Measurements from ENCODE around the gene LGALS9C. TPM values are rescaled to one million over a fixed set of nuclear protein-coding genes. Genes with fewer than 3 reads are reported as not detected.
"Not testable (repeated sequence)": the region's sequence is repeated elsewhere in the genome, so short reads cannot be mapped to it uniquely, and the experiment has no call there.

Gene LGALS9C
- total RNA-seq, 2 experiments from 2014 or later: not detected

GRCh38 chr17:18507729-18508128, 31.1 kb downstream of the LGALS9C start:
- intact Hi-C loops (cut with DNase I, micrococcal nuclease); H3K9me3 Mint-ChIP-seq (ENCODE audit: low read depth); ATAC-seq; H3K4me1 Mint-ChIP-seq; CTCF ChIA-PET; H3K27ac Mint-ChIP-seq; DNase-seq; H3K36me3 Mint-ChIP-seq (ENCODE audit: low read depth); H3K4me3 Mint-ChIP-seq; POLR2A ChIA-PET; H3K27me3 Mint-ChIP-seq: not testable (repeated sequence)

- H3K36me3 Mint-ChIP-seq (ENCODE audit: low read depth); H3K9me3 Mint-ChIP-seq (ENCODE audit: low read depth); H3K27ac Mint-ChIP-seq; ATAC-seq; DNase-seq; intact Hi-C loops (cut with DNase I, micrococcal nuclease); CTCF ChIA-PET; H3K27me3 Mint-ChIP-seq; H3K4me3 Mint-ChIP-seq; POLR2A ChIA-PET; H3K4me1 Mint-ChIP-seq: not testable (repeated sequence)
Observed at GRCh38 chr17:18508667-18509066, 32.1 kb downstream of the LGALS9C start.

DNA sequence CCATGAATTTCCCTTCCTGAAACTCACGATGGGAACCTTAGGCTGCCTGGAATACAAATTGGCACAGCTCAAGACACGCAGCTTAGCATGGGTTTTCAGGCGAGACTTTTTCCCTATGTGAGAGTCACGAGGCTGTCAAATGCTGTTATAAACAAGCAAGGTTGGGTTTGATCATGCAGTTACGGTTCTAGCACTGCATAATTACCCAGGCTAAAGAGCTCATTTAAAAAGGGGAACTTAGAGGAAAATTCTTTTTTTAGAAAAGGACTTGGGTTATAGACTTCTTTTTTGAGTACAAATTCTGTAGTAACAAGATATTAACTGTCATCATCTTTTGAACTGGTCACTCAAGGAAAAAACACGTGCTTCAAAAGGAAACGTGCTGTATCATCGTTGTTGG, 44.5 kb downstream of the LGALS9C start:
- POLR2A ChIA-PET; H3K36me3 Mint-ChIP-seq (ENCODE audit: low read depth); H3K27ac Mint-ChIP-seq; ATAC-seq; H3K27me3 Mint-ChIP-seq; intact Hi-C loops (cut with DNase I, micrococcal nuclease); H3K9me3 Mint-ChIP-seq (ENCODE audit: low read depth); H3K4me1 Mint-ChIP-seq; DNase-seq; H3K4me3 Mint-ChIP-seq: not testable (repeated sequence)
- CTCF ChIA-PET: interaction anchor here (0.7 kb wide), 1 partner anchor 466 kb away, joined by 3 read pairs; no protein-coding TSS in a partner anchor

DNA sequence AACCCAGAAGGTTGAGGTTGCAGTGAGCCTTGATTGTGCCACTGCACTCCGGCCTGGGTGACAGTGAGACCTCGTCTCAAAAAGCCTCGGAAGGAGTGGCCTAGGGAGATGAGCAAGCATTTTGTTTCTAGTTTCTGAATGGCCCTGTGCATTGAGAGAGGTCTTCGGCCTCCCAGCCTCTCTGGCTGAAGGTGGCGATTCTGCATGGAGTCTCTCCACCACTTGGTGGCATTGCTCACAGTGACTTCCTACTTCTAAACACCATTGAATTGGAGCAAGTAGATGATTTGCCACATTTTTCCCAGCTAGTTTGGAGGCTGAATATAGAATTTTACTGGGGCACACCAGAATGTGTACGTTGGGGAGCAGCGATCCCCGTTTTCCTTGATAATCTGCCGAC, 48.4 kb downstream of the LGALS9C start:
- CTCF ChIA-PET; POLR2A ChIA-PET; intact Hi-C loops (cut with DNase I, micrococcal nuclease); H3K4me1 Mint-ChIP-seq; H3K9me3 Mint-ChIP-seq (ENCODE audit: low read depth); H3K36me3 Mint-ChIP-seq (ENCODE audit: low read depth); H3K4me3 Mint-ChIP-seq; H3K27ac Mint-ChIP-seq; DNase-seq; ATAC-seq; H3K27me3 Mint-ChIP-seq: not testable (repeated sequence)

DNA sequence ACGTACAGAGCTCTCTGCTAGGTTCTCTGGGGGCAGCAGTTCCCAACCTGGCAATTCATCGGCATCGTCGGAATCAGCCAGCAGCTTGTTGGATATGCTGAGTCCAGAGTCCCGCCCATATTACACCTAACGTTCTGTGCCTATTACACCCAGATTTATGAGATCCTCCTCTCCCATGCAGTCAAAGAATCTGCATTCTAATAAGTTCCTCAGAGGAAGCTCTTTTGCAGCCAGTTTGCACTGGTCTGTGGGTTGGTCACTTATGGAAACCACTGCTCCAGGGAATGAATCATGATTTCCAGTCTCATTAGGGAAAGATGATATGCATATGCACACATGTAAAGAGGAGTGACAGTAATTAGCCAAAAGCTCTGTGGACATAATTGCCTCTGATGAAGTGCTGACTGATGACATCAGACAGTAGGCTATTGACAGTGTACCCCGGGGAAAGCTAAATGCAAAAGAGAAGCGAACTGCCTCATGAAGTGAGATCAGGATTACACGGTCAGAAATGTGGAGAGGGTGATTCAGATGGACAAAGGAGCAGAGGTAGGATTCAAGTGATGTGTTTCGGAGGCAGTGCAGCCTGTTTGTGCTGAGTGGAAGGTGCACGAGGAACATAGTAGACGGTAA, 49.7 kb downstream of the LGALS9C start:
- H3K4me1 Mint-ChIP-seq; DNase-seq; POLR2A ChIA-PET; H3K27me3 Mint-ChIP-seq; H3K27ac Mint-ChIP-seq; CTCF ChIA-PET; H3K4me3 Mint-ChIP-seq; H3K36me3 Mint-ChIP-seq (ENCODE audit: low read depth); intact Hi-C loops (cut with DNase I, micrococcal nuclease); ATAC-seq; H3K9me3 Mint-ChIP-seq (ENCODE audit: low read depth): not testable (repeated sequence)

DNA sequence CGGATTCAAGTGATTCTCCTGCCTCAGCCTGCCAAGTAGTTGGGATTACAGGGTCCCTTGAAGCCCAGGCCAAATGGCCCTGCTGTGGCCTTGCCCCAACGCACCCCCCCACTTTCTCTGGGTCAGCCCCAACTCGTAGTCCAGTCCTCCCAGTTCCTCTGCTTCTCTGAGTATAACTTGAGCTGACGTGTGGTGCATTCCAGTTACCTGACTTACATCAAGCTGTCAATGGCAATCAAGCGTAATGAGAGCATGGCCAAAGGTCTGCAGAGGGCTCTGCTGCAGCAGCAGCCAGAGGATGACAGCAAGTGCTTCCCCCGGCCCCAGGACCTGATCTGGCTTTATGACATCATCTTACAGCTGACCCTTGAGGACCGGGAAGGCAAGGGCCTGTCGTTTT, 50.8 kb downstream of the LGALS9C start:
- DNase-seq; H3K27me3 Mint-ChIP-seq; ATAC-seq; H3K9me3 Mint-ChIP-seq (ENCODE audit: low read depth); H3K4me1 Mint-ChIP-seq; CTCF ChIA-PET; H3K4me3 Mint-ChIP-seq; POLR2A ChIA-PET; intact Hi-C loops (cut with DNase I, micrococcal nuclease); H3K36me3 Mint-ChIP-seq (ENCODE audit: low read depth); H3K27ac Mint-ChIP-seq: not testable (repeated sequence)

- H3K9me3 Mint-ChIP-seq (ENCODE audit: low read depth); POLR2A ChIA-PET; ATAC-seq; H3K36me3 Mint-ChIP-seq (ENCODE audit: low read depth); intact Hi-C loops (cut with DNase I, micrococcal nuclease); H3K27ac Mint-ChIP-seq; CTCF ChIA-PET; H3K27me3 Mint-ChIP-seq; H3K4me1 Mint-ChIP-seq; H3K4me3 Mint-ChIP-seq; DNase-seq: not testable (repeated sequence)
Observed at GRCh38 chr17:18528435-18528834, 51.8 kb downstream of the LGALS9C start.

DNA sequence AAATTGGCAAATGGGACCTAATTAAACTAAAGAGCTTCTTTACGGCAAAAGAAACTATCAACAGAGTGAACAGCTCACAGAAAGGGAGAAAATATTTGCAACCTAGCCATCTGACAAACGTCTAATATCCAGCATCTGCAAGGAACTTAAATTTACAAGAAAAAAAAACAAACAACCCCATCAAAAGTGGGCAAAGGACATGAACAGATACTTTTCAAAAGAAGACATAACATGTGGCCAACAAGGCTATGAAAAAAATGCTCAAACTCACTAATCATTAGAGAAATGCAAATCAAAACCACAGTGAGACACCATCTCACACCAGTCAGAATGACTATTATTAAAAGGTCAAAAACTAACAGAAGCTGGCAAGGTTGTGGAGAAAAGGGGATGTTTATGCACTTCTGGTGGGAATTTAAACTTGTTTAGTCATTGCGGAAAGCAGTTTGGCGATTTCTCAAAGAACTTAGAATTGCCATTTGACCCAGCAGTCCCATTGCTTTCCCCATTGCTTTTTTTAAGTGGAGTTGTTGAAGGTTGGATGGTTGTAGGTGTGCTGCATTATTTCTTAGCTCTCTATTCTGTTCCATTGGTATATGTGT, 52.4 kb downstream of the LGALS9C start:
- DNase-seq; intact Hi-C loops (cut with DNase I, micrococcal nuclease); CTCF ChIA-PET: not testable (repeated sequence)

GRCh38 chr17:18530405-18530804, 53.8 kb downstream of the LGALS9C start:
- H3K9me3 Mint-ChIP-seq (ENCODE audit: low read depth); H3K4me3 Mint-ChIP-seq; CTCF ChIA-PET; intact Hi-C loops (cut with DNase I, micrococcal nuclease); H3K27me3 Mint-ChIP-seq; POLR2A ChIA-PET; ATAC-seq; H3K36me3 Mint-ChIP-seq (ENCODE audit: low read depth); DNase-seq; H3K4me1 Mint-ChIP-seq; H3K27ac Mint-ChIP-seq: not testable (repeated sequence)

More for the DNA sequence above, 52.4 kb downstream of the LGALS9C start:
- H3K4me3 Mint-ChIP-seq; H3K4me1 Mint-ChIP-seq; POLR2A ChIA-PET; H3K27me3 Mint-ChIP-seq; ATAC-seq; H3K27ac Mint-ChIP-seq; H3K36me3 Mint-ChIP-seq (ENCODE audit: low read depth); H3K9me3 Mint-ChIP-seq (ENCODE audit: low read depth): not testable (repeated sequence)

- H3K4me1 Mint-ChIP-seq; H3K27ac Mint-ChIP-seq; DNase-seq; H3K27me3 Mint-ChIP-seq; H3K36me3 Mint-ChIP-seq (ENCODE audit: low read depth); intact Hi-C loops (cut with DNase I, micrococcal nuclease); ATAC-seq; CTCF ChIA-PET; H3K4me3 Mint-ChIP-seq; POLR2A ChIA-PET; H3K9me3 Mint-ChIP-seq (ENCODE audit: low read depth): not testable (repeated sequence)
Observed at GRCh38 chr17:18542234-18542633, 65.6 kb downstream of the LGALS9C start.

DNA sequence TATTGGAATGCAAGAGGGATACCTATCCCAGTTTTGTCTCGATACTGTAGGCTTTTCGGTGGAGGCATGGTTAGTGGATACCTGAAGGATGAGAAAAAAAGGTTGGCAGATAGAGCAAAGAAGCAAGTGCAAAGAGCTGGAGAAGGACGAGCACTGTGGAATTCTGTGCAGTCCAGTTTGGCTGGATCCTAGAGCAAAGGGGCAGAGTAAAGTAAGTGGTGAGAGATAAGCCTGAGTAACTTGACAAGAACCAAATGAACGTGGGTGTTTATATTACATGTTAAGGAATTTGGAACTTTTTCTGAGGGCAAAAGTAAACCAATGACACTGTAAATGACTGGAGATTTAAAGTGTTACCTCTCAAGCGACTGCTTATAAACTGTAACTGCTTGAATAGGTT, 66.3 kb downstream of the LGALS9C start:
- POLR2A ChIA-PET; H3K4me1 Mint-ChIP-seq; intact Hi-C loops (cut with DNase I, micrococcal nuclease); H3K4me3 Mint-ChIP-seq; ATAC-seq; CTCF ChIA-PET; H3K27me3 Mint-ChIP-seq; DNase-seq; H3K27ac Mint-ChIP-seq; H3K9me3 Mint-ChIP-seq (ENCODE audit: low read depth); H3K36me3 Mint-ChIP-seq (ENCODE audit: low read depth): not testable (repeated sequence)
